ENCODE data around the gene ACOXL.

ACOXL gene

GRCh38 chr2:110813896-110814295 lies 81.5 kb downstream of the ACOXL start:
- peaks cover 2% of the 10 kb centered on the region; the same call in 1 of the 2 replicates for H3K4me1 ChIP-seq (ENCODE audit: control insufficient read depth, insufficient read depth, low read length)
- TF ChIP-seq ZNF148 (tag by site-specific recombination; IDR thresholded peaks at IDR 0.05; ENCODE audit: borderline replicate concordance): no peak
- no peak for TF ChIP-seq ZBTB21 (tag by site-specific recombination; IDR thresholded peaks at IDR 0.05)
- no peak for TF ChIP-seq ZNF571 (tag by site-specific recombination; IDR thresholded peaks at IDR 0.05)
- no peak for TF ChIP-seq ZFP3 (tag by site-specific recombination; IDR thresholded peaks at IDR 0.05; ENCODE audit: low read depth)
- no peak for TF ChIP-seq MYNN (tag by site-specific recombination; IDR thresholded peaks at IDR 0.05; ENCODE audit: borderline replicate concordance)
- TF ChIP-seq ZNF354C (tag by site-specific recombination; IDR thresholded peaks at IDR 0.05; ENCODE audit: borderline replicate concordance, low read depth): no peak
- TF ChIP-seq ZNF658 (tag by site-specific recombination; IDR thresholded peaks at IDR 0.05): no peak
- TF ChIP-seq ZNF202 (tag by site-specific recombination; IDR thresholded peaks at IDR 0.05; ENCODE audit: borderline replicate concordance): no peak
- TF ChIP-seq ZFP41 (tag by site-specific recombination; IDR thresholded peaks at IDR 0.05; ENCODE audit: borderline replicate concordance): no peak
- no peak for TF ChIP-seq KLF9 (tag by site-specific recombination; IDR thresholded peaks at IDR 0.05; ENCODE audit: low read depth)
- TF ChIP-seq ZNF426 (tag by site-specific recombination; IDR thresholded peaks at IDR 0.05): no peak
- no peak for TF ChIP-seq ZNF366 (tag by site-specific recombination; conservative IDR thresholded peaks at IDR 0.05)
- no peak for TF ChIP-seq PRDM10 (tag by site-specific recombination; IDR thresholded peaks at IDR 0.05)
- no peak for TF ChIP-seq ZNF350 (tag by site-specific recombination; IDR thresholded peaks at IDR 0.05)
- no peak for TF ChIP-seq ZNF157 (tag by site-specific recombination; IDR thresholded peaks at IDR 0.05)
- TF ChIP-seq ZNF701 (tag by site-specific recombination; IDR thresholded peaks at IDR 0.05): no peak
- TF ChIP-seq ZNF521 (tag by site-specific recombination; IDR thresholded peaks at IDR 0.05): no peak
- no peaks in the 10 kb centered on the region for H3K9me3 ChIP-seq (ENCODE audit: control insufficient read depth, insufficient read depth, low read depth, low read length)
- H3K27ac ChIP-seq (ENCODE audit: extremely low read depth, low read depth, low read length): no peak overlapping the region
- H3K36me3 ChIP-seq (ENCODE audit: control insufficient read depth in 2 of 2, insufficient read depth in 1 of 2, low read length in 2 of 2): no peaks in the 10 kb centered on the region
- POLR2A ChIA-PET: no interaction called here
- CTCF ChIA-PET: interaction anchor here (1.4 to 4.2 kb wide), 4 partner anchors 8 to 306 kb away, joined by 4 to 27 read pairs (median 12); partner anchors contain the start of gene BCL2L11
- H3K4me3 ChIP-seq (ENCODE audit: low read depth, low read length): no peak overlapping the region

GRCh38 chr2:110815938-110816337 lies 83.6 kb downstream of the ACOXL start:
- no peak overlapping the region for H3K4me3 ChIP-seq (ENCODE audit: low read depth, low read length)
- POLR2A ChIA-PET: no interaction called here
- TF ChIP-seq ZNF155 (tag by site-specific recombination; IDR thresholded peaks at IDR 0.05) (no peak), ZNF133 (tag by site-specific recombination; IDR thresholded peaks at IDR 0.05) (peak; percentile 24; the same call in 1 of the 2 replicates), ZBTB20 (tag by site-specific recombination; IDR thresholded peaks at IDR 0.05) (no peak), ZBTB26 (tag by site-specific recombination; optimal IDR thresholded peaks at IDR 0.05) (no peak), ZNF785 (tag by site-specific recombination; IDR thresholded peaks at IDR 0.05) (no peak), HOXC10 (CRISPR knock-in tag; IDR thresholded peaks at IDR 0.05) (no peak), ZNF529 (tag by site-specific recombination; IDR thresholded peaks at IDR 0.05; ENCODE audit: insufficient replicate concordance) (no peak), ZNF362 (tag by site-specific recombination; IDR thresholded peaks at IDR 0.05) (no peak), ZNF624 (tag by site-specific recombination; IDR thresholded peaks at IDR 0.05) (no peak), ZNF366 (tag by site-specific recombination; conservative IDR thresholded peaks at IDR 0.05) (peak; percentile 97)
- peaks cover 2% of the 10 kb centered on the region; the same call in 1 of the 2 replicates for H3K4me1 ChIP-seq (ENCODE audit: control insufficient read depth, insufficient read depth, low read length)
- no peaks in the 10 kb centered on the region for H3K36me3 ChIP-seq (ENCODE audit: control insufficient read depth in 2 of 2, insufficient read depth in 1 of 2, low read length in 2 of 2)
- H3K9me3 ChIP-seq (ENCODE audit: control insufficient read depth, insufficient read depth, low read depth, low read length): no peaks in the 10 kb centered on the region
- no peak overlapping the region for H3K27ac ChIP-seq (ENCODE audit: extremely low read depth, low read depth, low read length)
- CTCF ChIA-PET: no interaction called here

Measured in HEK293 (cell line).